ENCODE data around the gene CALN1. TPM values are rescaled to one million over a fixed set of nuclear protein-coding genes. Genes with fewer than 3 reads are reported as not detected.

CALN1 gene
- total and polyA plus RNA-seq, 4 donors = 0.02 to 0.91 (median 0.03) TPM

DNA sequence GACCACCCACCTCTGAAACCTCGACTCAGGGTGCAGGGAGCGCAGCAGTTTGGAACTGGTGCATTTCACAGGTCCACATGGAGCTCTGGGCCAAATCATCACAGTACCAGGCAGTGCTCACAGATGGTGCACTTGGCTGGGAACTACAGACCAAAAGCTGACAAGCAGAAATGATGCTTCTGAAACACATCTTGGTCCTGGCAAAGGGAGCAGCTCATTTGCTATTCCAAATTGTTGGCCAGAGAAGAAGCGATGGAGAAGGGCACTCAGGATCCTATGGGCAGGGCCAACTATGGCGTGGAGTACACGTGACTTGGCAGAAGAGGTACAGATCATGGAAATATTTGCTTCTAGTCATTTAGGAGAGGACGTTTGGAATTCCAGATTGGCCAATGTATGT, 383.9 kb downstream of the CALN1 start:
- DNase-seq = no peak

DNA sequence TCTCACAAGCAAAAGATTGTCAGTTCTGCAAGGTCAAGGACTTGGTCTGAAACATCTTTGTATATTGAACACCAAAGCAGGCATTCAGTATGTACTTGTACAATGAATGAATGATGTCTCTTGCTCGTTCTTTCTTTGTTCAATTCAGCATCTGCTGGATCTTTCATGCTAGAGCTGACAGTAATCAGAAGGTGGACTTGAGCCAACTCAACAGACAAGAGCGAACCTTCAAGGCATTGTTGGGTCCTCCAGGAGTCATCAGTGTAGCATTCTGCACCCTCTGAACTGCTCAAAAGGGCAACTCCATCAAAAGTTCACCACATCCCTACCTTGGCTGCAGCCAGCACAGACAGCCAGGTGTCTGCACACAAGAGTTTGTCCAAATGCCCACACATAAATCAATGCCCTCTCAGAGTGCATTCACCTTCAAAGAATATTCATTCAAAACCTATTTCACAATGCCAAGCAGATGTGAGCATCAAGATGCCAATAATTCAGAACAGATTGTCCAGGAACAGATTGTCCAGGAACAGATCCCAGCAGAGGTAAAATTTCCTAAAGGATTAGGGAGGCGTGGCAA, 386.7 kb downstream of the CALN1 start:
- Histone ChIP-seq H3K9me3 (ENCODE audit: control insufficient read depth in 4 of 4, insufficient read depth in 3 of 4, low read length in 3 of 4) (peaks cover 0 to 5% (median 0%) of the 10 kb centered on the region in 4 donors), H3K4me1 (ENCODE audit: control insufficient read depth in 5 of 5, insufficient read depth in 5 of 5, low read length in 5 of 5) (no peaks in the 10 kb centered on the region), H3K4me3 (no peak overlapping the region), H3K27ac (ENCODE audit: low read depth in 1 of 2, low read length in 1 of 2) (no peak overlapping the region), H3K27me3 (ENCODE audit: control insufficient read depth in 3 of 3, insufficient read depth in 3 of 3, low read length in 2 of 3) (no peaks in the 10 kb centered on the region), H3K9ac (ENCODE audit: insufficient read depth in 1 of 2, low read length in 2 of 2) (no peak overlapping the region), H3K36me3 (ENCODE audit: control insufficient read depth in 4 of 4, insufficient read depth in 4 of 4, low read length in 4 of 4) (no peaks in the 10 kb centered on the region)
- 81 to 89% methylated on average over 3 of the region's 3 CpGs for WGBS, 2 donors
- DNase-seq (no peak), ATAC-seq (ENCODE audit: insufficient read depth, low FRiP score) (no peak)
- TF ChIP-seq, protein P1, sequence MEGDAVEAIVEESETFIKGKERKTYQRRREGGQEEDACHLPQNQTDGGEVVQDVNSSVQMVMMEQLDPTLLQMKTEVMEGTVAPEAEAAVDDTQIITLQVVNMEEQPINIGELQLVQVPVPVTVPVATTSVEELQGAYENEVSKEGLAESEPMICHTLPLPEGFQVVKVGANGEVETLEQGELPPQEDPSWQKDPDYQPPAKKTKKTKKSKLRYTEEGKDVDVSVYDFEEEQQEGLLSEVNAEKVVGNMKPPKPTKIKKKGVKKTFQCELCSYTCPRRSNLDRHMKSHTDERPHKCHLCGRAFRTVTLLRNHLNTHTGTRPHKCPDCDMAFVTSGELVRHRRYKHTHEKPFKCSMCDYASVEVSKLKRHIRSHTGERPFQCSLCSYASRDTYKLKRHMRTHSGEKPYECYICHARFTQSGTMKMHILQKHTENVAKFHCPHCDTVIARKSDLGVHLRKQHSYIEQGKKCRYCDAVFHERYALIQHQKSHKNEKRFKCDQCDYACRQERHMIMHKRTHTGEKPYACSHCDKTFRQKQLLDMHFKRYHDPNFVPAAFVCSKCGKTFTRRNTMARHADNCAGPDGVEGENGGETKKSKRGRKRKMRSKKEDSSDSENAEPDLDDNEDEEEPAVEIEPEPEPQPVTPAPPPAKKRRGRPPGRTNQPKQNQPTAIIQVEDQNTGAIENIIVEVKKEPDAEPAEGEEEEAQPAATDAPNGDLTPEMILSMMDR (IDR thresholded peaks at IDR 0.05; ENCODE audit: control extremely low read depth, extremely low read depth) = no peak

More for the DNA sequence above, 383.9 kb downstream of the CALN1 start:
- Histone ChIP-seq H3K27me3 (ENCODE audit: control insufficient read depth in 3 of 3, insufficient read depth in 3 of 3, low read length in 2 of 3) (no peaks in the 10 kb centered on the region), H3K36me3 (ENCODE audit: control insufficient read depth in 4 of 4, insufficient read depth in 4 of 4, low read length in 4 of 4) (no peaks in the 10 kb centered on the region), H3K4me3 (no peak overlapping the region), H3K9ac (ENCODE audit: insufficient read depth in 1 of 2, low read length in 2 of 2) (no peak overlapping the region), H3K9me3 (ENCODE audit: control insufficient read depth in 4 of 4, insufficient read depth in 3 of 4, low read length in 3 of 4) (peaks cover 0 to 5% (median 0%) of the 10 kb centered on the region in 4 donors), H3K4me1 (ENCODE audit: control insufficient read depth in 5 of 5, insufficient read depth in 5 of 5, low read length in 5 of 5) (peaks cover 0 to 2% (median 0%) of the 10 kb centered on the region in 5 donors), H3K27ac (ENCODE audit: low read depth in 1 of 2, low read length in 1 of 2) (no peak overlapping the region)
- WGBS, 2 donors = 90 to 92% methylated on average over 6 of the region's 6 CpGs
- no peak for ATAC-seq (ENCODE audit: insufficient read depth, low FRiP score)
- TF ChIP-seq, protein P1 (IDR thresholded peaks at IDR 0.05; ENCODE audit: control extremely low read depth, extremely low read depth) = no peak

DNA sequence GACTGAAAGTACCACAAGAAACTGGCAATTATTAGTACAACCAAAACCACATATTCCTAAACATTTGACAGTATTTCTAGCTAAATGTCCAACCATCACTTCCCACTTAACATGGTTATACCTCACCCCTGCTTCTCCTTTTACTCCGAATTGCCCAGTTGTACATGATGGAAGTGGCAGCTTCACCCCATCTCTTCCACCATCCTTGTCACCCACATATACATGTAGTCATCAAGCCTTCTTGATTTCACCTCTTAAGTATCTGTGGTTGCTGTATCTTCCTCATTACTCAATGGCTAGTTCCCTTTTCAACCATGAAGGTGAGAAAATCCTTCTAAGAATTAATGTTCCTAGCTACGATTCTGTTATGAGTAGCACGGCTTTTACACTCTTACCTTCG, 388.2 kb downstream of the CALN1 start:
- H3K4me1 ChIP-seq (ENCODE audit: control insufficient read depth in 5 of 5, insufficient read depth in 5 of 5, low read length in 5 of 5) = no peaks in the 10 kb centered on the region
- 86 to 89% methylated on average over 4 of the region's 4 CpGs for WGBS, 2 donors
- no peaks in the 10 kb centered on the region for H3K27me3 ChIP-seq (ENCODE audit: control insufficient read depth in 3 of 3, insufficient read depth in 3 of 3, low read length in 2 of 3)
- no peak overlapping the region for H3K27ac ChIP-seq (ENCODE audit: low read depth in 1 of 2, low read length in 1 of 2)
- DNase-seq = no peak
- no peak for ATAC-seq (ENCODE audit: insufficient read depth, low FRiP score)
- TF ChIP-seq, protein P1 (IDR thresholded peaks at IDR 0.05; ENCODE audit: control extremely low read depth, extremely low read depth) = no peak
- no peak overlapping the region for H3K9ac ChIP-seq (ENCODE audit: insufficient read depth in 1 of 2, low read length in 2 of 2)
- peaks cover 0 to 6% (median 1%) of the 10 kb centered on the region in 4 donors for H3K9me3 ChIP-seq (ENCODE audit: control insufficient read depth in 4 of 4, insufficient read depth in 3 of 4, low read length in 3 of 4)
- H3K4me3 ChIP-seq = no peak overlapping the region
- no peaks in the 10 kb centered on the region for H3K36me3 ChIP-seq (ENCODE audit: control insufficient read depth in 4 of 4, insufficient read depth in 4 of 4, low read length in 4 of 4)

DNA sequence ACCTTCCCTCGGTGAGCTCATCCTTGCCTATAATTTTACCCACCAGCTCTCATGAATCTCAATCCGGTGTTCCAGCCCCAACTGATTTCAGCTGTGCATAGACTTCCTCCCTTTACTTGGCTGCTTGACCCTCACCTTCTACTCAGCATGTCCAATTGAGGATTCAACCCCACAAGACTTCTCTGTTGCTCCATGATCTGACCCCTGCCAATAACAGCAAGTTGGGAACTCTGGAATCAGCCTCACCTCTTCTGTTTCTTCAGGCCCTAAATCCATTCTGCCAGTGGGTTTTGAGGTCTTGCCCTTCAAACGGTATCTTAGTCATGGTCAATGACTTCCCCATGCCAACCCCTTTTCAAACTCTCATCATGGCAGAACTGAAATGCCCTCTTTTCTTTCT, 390.4 kb downstream of the CALN1 start:
- 82 to 83% methylated on average over 3 of the region's 3 CpGs for WGBS, 2 donors
- Histone ChIP-seq H3K9me3 (ENCODE audit: control insufficient read depth in 4 of 4, insufficient read depth in 3 of 4, low read length in 3 of 4) (peaks cover 0 to 3% (median 1%) of the 10 kb centered on the region in 4 donors), H3K4me3 (no peak overlapping the region), H3K27ac (ENCODE audit: low read depth in 1 of 2, low read length in 1 of 2) (no peak overlapping the region), H3K27me3 (ENCODE audit: control insufficient read depth in 3 of 3, insufficient read depth in 3 of 3, low read length in 2 of 3) (no peaks in the 10 kb centered on the region), H3K9ac (ENCODE audit: insufficient read depth in 1 of 2, low read length in 2 of 2) (no peak overlapping the region), H3K36me3 (ENCODE audit: control insufficient read depth in 4 of 4, insufficient read depth in 4 of 4, low read length in 4 of 4) (no peaks in the 10 kb centered on the region), H3K4me1 (ENCODE audit: control insufficient read depth in 5 of 5, insufficient read depth in 5 of 5, low read length in 5 of 5) (no peaks in the 10 kb centered on the region)
- ATAC-seq (ENCODE audit: insufficient read depth, low FRiP score) (no peak), DNase-seq (no peak)
- TF ChIP-seq, protein P1 (IDR thresholded peaks at IDR 0.05; ENCODE audit: control extremely low read depth, extremely low read depth) = no peak
